HEK293T (cell line): ENCODE measurements around the gene ZNF138.
"Not testable (repeated sequence)": the region's sequence is repeated elsewhere in the genome, so short reads cannot be mapped to it uniquely, and the experiment has no call there.

Experiments
- CTCF ChIA-PET: fragments of 350-600 bp; formaldehyde crosslinking; extraction: SDS; loops from one replicate; lab custom pipeline; 2021; ENCODE audit warnings: antibody characterized with exemption, inconsistent platforms; lab: Yijun Ruan, JAX
- POLR2A ChIA-PET: fragments of 350-600 bp; formaldehyde crosslinking; extraction: SDS; loops from one replicate; lab custom pipeline; 2020; ENCODE audit warnings: antibody characterized with exemption, inconsistent platforms; lab: Yijun Ruan, JAX
- DNase-seq: peaks from one replicate; pipeline ENCODE4 v3.0.0; 2012; ENCODE audit warnings: mixed read lengths; ENCODE audit errors: extremely low spot score
- ARNT ChIP-seq: fragments of 450-650 bp; IDR thresholded peaks from 2 replicates; pipeline ENCODE4 v1.6.1; 2017; ENCODE audit warnings: mild to moderate bottlenecking
- BHLHE40 ChIP-seq: fragments of 450-650 bp; IDR thresholded peaks from 2 replicates; pipeline ENCODE4 v1.6.1; 2016; ENCODE audit warnings: mild to moderate bottlenecking, moderate library complexity, borderline replicate concordance
- CTBP1 ChIP-seq: fragments of 450-650 bp; IDR thresholded peaks from 2 replicates; pipeline ENCODE4 v1.6.1; 2016; ENCODE audit warnings: borderline replicate concordance
- ELF4 ChIP-seq: fragments of 450-650 bp; IDR thresholded peaks from 2 replicates; pipeline ENCODE4 v1.6.1; 2017; ENCODE audit warnings: antibody characterized with exemption
- FOXA1 ChIP-seq: fragments of 450-650 bp; IDR thresholded peaks from 2 replicates; pipeline ENCODE4 v1.6.1; 2016; ENCODE audit warnings: mild to moderate bottlenecking
- FOXK2 ChIP-seq: fragments of 450-650 bp; IDR thresholded peaks from 2 replicates; pipeline ENCODE4 v1.6.1; 2016; ENCODE audit warnings: mild to moderate bottlenecking
- FOXM1 ChIP-seq: fragments of 450-650 bp; IDR thresholded peaks from 2 replicates; pipeline ENCODE4 v1.6.1; 2017; ENCODE audit warnings: mild to moderate bottlenecking, borderline replicate concordance
- HDGF ChIP-seq: fragments of 450-650 bp; IDR thresholded peaks from 2 replicates; pipeline ENCODE4 v1.6.1; 2017; ENCODE audit warnings: antibody characterized with exemption, borderline replicate concordance
- L3MBTL2 ChIP-seq: fragments of 450-650 bp; conservative IDR thresholded peaks from 2 replicates; pipeline ENCODE4 v1.6.1; 2016; ENCODE audit warnings: mild to moderate bottlenecking
- LEF1 ChIP-seq: fragments of 450-650 bp; IDR thresholded peaks from 2 replicates; pipeline ENCODE4 v1.6.1; 2017; ENCODE audit warnings: mild to moderate bottlenecking, borderline replicate concordance
- NFRKB ChIP-seq: fragments of 450-650 bp; IDR thresholded peaks from 2 replicates; pipeline ENCODE4 v1.6.1; 2016; ENCODE audit warnings: mild to moderate bottlenecking, moderate library complexity
- SP1 ChIP-seq: fragments of 450-650 bp; IDR thresholded peaks from 2 replicates; pipeline ENCODE4 v1.6.1; 2017
- SUZ12 ChIP-seq: fragments of 450-650 bp; IDR thresholded peaks from 2 replicates; pipeline ENCODE4 v1.6.1; 2016; ENCODE audit warnings: mild to moderate bottlenecking
- TARDBP ChIP-seq: fragments of 450-650 bp; IDR thresholded peaks from 2 replicates; pipeline ENCODE4 v1.6.1; 2016
- ZNF384 ChIP-seq: fragments of 450-650 bp; IDR thresholded peaks from 2 replicates; pipeline ENCODE4 v1.6.1; 2016
- TF ChIP-seq, protein P1 (sequence below): fragments of 450-650 bp; IDR thresholded peaks from 2 replicates; pipeline ENCODE4 v1.6.1; 2016

Gene ZNF138

DNA sequence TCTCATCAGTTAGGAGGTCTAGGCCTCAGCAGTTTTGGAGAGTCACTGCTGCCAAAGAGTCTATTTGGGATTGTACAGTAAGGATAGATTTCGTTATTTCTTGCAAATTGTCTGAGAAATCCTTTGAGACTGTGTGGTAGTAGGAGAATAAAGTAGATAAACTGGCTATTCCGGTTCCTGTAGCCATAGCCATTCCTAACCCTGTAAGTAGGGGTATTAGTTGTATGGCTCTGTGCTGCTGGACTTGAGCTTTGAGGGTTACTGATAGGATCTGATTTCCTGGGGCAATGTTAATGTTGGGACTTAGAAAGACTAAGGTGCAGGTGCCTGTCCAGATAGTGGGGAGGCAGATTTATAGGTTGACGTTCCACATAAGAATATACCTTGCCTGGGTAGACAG is 36.1 kb upstream of the ZNF138 start:
- no peak for TF ChIP-seq BHLHE40
- ChIA-PET CTCF (no interaction called here), POLR2A (no interaction called here)
- DNase-seq: no peak

DNA sequence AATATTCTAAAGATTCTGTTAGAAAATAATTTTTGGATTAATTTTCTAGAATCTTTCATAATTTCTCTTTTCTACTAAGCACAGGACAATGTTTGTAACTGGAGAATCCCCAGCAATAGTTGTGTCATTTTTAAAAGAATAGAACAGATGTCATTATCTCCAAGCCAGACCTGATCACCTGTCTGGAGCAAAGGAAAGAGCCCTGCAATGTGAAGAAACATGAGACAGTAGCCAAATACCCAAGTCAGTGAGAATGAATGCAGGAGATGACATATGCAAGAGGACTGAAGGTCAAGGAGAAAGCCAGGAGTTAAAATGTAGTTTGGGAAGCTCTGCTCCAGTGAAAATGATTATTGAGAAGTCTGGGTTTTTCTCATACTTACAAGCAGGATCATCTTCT is 25.4 kb upstream of the ZNF138 start:
- ChIA-PET CTCF (no interaction called here), POLR2A (no interaction called here)
- no peak for DNase-seq
- TF ChIP-seq ARNT: no peak
- TF ChIP-seq FOXK2: no peak
- no peak for TF ChIP-seq TARDBP

DNA sequence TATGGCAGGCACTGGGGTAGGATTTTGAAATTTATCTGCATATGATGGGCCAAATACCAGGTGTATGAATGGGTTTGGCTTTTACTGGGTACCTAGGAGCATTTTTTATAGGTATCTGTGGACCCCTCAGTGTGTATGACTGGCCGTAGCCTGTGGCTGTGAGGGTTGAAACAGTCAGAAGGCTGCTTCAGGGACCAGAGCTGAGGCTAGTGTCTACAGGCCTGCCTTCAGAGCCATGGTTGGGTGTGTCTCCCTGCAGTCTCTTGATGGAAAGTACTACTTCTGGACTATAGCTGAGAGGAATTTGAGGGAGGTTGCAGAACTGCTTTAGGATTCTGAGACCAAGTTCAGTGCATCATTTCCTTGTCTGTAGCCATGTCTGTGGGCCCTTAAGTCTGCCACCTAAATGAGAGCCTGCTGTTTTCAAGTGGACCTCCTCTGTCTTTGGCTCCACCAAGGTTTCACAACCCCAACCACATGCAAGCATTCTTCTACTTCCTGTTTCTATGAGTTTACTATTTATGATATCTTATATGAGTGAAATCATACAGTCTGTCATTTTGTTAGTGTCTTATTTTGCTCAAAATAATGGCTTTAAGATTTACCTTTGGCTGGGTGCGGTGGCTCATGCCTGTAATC is 19.9 kb upstream of the ZNF138 start:
- CTCF ChIA-PET: no interaction called here
- POLR2A ChIA-PET: no interaction called here
- TF ChIP-seq NFRKB (no peak), ELF4 (no peak), ARNT (no peak), SP1 (no peak), LEF1 (no peak), BHLHE40 (no peak), FOXA1 (no peak)
- TF ChIP-seq, protein P1, sequence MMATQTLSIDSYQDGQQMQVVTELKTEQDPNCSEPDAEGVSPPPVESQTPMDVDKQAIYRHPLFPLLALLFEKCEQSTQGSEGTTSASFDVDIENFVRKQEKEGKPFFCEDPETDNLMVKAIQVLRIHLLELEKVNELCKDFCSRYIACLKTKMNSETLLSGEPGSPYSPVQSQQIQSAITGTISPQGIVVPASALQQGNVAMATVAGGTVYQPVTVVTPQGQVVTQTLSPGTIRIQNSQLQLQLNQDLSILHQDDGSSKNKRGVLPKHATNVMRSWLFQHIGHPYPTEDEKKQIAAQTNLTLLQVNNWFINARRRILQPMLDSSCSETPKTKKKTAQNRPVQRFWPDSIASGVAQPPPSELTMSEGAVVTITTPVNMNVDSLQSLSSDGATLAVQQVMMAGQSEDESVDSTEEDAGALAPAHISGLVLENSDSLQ: no peak
- DNase-seq: no peak

DNA sequence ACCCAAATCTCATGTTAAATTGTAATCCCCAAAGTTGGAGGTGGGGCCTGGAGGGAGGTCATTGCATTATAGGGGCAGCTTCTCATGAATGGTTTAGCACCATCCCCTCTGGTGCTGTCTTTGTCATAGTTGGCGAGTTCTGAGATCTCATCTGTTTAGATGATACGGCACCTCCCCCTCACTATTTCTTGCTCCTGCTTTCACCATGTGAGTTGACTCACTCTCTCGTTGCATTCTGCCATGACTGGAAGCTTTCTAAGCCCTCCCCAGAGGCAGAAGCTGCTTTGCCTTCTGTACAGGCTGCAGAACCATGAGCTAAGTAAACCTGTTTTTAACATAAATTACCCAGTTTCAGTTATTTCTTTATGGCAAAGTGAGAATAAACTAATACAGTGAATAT is 18.9 kb upstream of the ZNF138 start:
- ChIA-PET CTCF (no interaction called here), POLR2A (no interaction called here)
- TF ChIP-seq SUZ12: no peak
- TF ChIP-seq L3MBTL2: no peak
- no peak for TF ChIP-seq ELF4
- TF ChIP-seq TARDBP: no peak
- no peak for TF ChIP-seq ZNF384
- TF ChIP-seq HDGF: no peak
- TF ChIP-seq FOXA1: no peak
- TF ChIP-seq LEF1: no peak
- TF ChIP-seq, protein P1: no peak
- no peak for TF ChIP-seq FOXK2
- no peak for TF ChIP-seq ARNT
- no peak for TF ChIP-seq CTBP1
- TF ChIP-seq SP1: no peak
- TF ChIP-seq NFRKB: no peak
- no peak for TF ChIP-seq BHLHE40
- no peak for TF ChIP-seq FOXM1
- DNase-seq: no peak

DNA sequence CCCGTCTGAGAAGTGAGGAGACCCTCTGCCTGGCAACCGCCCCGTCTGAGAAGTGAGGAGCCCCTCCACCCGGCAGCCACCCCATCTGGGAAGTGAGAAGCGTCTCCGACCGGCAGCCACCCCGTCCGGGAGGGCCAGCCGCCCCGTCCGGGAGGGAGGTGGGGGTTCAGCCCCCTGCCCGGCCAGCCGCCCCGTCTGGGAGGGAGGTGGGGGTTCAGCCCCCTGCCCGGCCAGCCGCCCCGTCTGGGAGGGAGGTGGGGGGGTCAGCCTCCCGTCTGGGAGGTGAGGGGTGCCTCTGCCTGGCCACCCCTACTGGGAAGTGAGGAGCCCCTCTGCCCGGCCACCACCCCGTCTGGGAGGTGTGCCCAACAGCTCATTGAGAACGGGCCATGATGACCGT is 9.4 kb upstream of the ZNF138 start:
- DNase-seq, CTCF ChIA-PET, POLR2A ChIA-PET: not testable (repeated sequence)

DNA sequence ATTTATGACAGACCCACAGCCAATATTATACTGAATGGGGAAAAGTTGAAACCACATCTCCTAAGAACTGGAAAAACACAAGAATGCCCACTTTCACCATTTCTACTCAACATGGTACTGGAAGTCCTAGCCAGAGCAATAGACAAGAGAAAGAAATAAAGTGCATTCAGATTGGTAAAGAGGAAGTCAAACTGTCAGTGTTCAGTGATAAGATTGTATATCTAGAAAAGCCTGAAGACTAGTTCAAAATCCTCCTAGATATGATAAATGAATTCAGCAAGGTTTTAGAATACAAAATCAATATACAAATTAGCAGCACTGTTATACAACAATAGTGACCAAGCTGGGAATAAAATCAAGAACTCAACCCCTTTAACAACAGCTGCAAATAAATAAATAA is 6.9 kb upstream of the ZNF138 start:
- no peak for TF ChIP-seq FOXK2
- no peak for TF ChIP-seq ZNF384
- no peak for TF ChIP-seq NFRKB
- no peak for TF ChIP-seq HDGF
- no peak for TF ChIP-seq TARDBP
- no peak for TF ChIP-seq LEF1
- TF ChIP-seq, protein P1: no peak
- no peak for TF ChIP-seq ARNT
- TF ChIP-seq ELF4: no peak
- TF ChIP-seq FOXM1: no peak
- TF ChIP-seq L3MBTL2: no peak
- TF ChIP-seq CTBP1: no peak
- ChIA-PET CTCF (no interaction called here), POLR2A (no interaction called here)
- DNase-seq: no peak

DNA sequence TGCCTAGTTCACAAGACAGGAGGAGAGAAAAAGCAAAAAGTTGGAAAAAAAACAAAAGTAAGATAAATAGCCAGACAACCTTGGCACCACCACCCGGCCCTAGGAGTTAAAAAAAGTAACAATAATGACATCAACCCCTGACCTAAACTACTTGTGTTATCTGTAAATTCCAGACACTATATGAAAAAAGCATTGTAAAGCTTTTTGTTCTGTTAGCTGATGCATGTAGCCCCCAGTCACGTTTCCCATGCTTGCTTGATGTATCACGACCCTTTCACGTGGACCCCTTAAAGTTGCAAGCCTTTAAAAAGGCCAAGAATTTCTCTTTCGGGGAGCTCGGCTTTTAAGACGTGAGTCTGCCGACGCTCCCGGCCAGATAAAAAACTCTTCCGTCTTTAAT is 5.0 kb upstream of the ZNF138 start:
- DNase-seq, POLR2A ChIA-PET, CTCF ChIA-PET: not testable (repeated sequence)

DNA sequence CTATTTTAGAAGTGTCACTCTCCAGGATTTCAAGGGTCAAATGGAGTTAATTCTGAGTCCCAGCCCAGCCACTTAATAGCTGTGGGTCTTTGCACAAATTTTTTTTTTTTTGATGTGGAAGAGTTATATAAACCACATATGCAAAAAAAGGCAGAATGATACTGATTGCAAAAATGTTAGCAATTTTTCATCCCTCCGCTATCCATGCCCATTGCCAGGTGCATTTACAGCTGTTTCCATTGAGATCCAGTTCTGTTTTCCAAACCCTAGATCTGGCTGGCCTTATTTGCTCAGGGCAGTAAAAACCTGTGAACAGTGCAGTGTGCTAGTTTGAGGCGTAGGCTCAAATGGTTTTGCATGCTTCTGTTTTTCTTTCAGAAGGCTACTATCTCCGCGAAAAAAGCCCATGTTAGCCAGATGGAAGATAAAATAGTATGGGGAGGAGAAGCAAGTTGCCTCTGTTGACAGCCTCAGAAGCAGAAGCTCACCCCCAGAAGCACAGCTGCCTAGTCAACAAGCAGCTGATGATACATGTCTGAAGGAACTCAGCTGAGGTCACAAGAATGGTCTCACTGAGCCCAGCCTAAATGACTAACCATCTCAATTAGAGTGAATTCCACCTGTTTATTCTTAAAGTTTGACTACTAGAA is 997 bp upstream of the ZNF138 start:
- TF ChIP-seq FOXK2 (no peak), TARDBP (no peak), L3MBTL2 (no peak), ZNF384 (no peak)
- ChIA-PET CTCF (no interaction called here), POLR2A (interaction anchor here (1.1 to 1.9 kb wide), 4 partner anchors 10 to 213 kb away, joined by 4 to 8 read pairs (median 4); partner anchors contain the start of genes ERV3-1 and ZNF273)
- no peak for DNase-seq
